ENCODE results near the gene SLC12A6.
"Not testable (repeated sequence)": the region's sequence is repeated elsewhere in the genome, so short reads cannot be mapped to it uniquely, and the experiment has no call there.

SLC12A6 gene

GRCh38 chr15:34252545-34252944 is 85.0 kb downstream of the SLC12A6 start:
- DNase-seq, result no peak

GRCh38 chr15:34248190-34248589 is 89.4 kb downstream of the SLC12A6 start:
- no peak for DNase-seq

- no peak for DNase-seq
Observed at GRCh38 chr15:34246276-34246976, 91.2 kb downstream of the SLC12A6 start.

- DNase-seq, result peak; percentile 8
Observed at GRCh38 chr15:34243226-34243625, 94.4 kb downstream of the SLC12A6 start.

- no peak for DNase-seq
Observed at GRCh38 chr15:34242331-34242710, 95.3 kb downstream of the SLC12A6 start.

- peak; percentile 8 for DNase-seq
Observed at GRCh38 chr15:34241376-34242330, 95.9 kb downstream of the SLC12A6 start.

GRCh38 chr15:34240537-34240936 is 97.0 kb downstream of the SLC12A6 start:
- DNase-seq, result no peak

- DNase-seq, result peak; percentile 88
Observed at GRCh38 chr15:34239151-34239808, 98.3 kb downstream of the SLC12A6 start.

GRCh38 chr15:34233614-34234013 is 104.0 kb downstream of the SLC12A6 start:
- no peak for DNase-seq

GRCh38 chr15:34223904-34224596 is 113.5 kb downstream of the SLC12A6 start:
- DNase-seq, result no peak

GRCh38 chr15:34217587-34218225 is 119.9 kb downstream of the SLC12A6 start:
- peak; percentile 74 for DNase-seq

- no peak for DNase-seq
Observed at GRCh38 chr15:34216527-34217270, 120.9 kb downstream of the SLC12A6 start.

- DNase-seq, result no peak
Observed at GRCh38 chr15:34214135-34214534, 123.4 kb downstream of the SLC12A6 start.

- no peak for DNase-seq
Observed at GRCh38 chr15:34213690-34214089, 123.9 kb downstream of the SLC12A6 start.

- DNase-seq, result peak; percentile 94
Observed at GRCh38 chr15:34209421-34210282, 127.9 kb downstream of the SLC12A6 start, which contains the start of gene KATNBL1. Gene KATNBL1, minus strand, starts transcription at chr15:34210096. Its CDS starts 46,420 bp downstream, at chr15:34163676.

GRCh38 chr15:34206011-34206410 is 131.6 kb downstream of the SLC12A6 start:
- peak; percentile 25 for DNase-seq

GRCh38 chr15:34203936-34204335 is 133.6 kb downstream of the SLC12A6 start:
- no peak for DNase-seq

- DNase-seq, result no peak
Observed at GRCh38 chr15:34203305-34203704, 134.3 kb downstream of the SLC12A6 start.

- DNase-seq, result not testable (repeated sequence)
Observed at GRCh38 chr15:34193272-34193671, 144.3 kb downstream of the SLC12A6 start.

GRCh38 chr15:34188711-34189110 is 148.9 kb downstream of the SLC12A6 start:
- DNase-seq, result peak; percentile 6
